Gastrocnemius medialis (tissue), 4 donors: ENCODE data around the gene ZNF549.
"Not testable (repeated sequence)": the region's sequence is repeated elsewhere in the genome, so short reads cannot be mapped to it uniquely, and the experiment has no call there.

Experiments used
- CTCF ChIP-seq, 5 experiments: fragments of 450-650 bp in 3 of 5; fragments of 200-600 bp in 2 of 5; sonication (generic) in 2 of 5; IDR thresholded peaks in 4 of 5; conservative IDR thresholded peaks in 1 of 5; 1 replicate in 4 of 5; 2 replicates in 1 of 5; pipeline ENCODE4 v1.5.1; 2016 to 2019; ENCODE audit warnings: antibody characterized with exemption in 5 of 5, mild to moderate bottlenecking in 3 of 5, moderate library complexity in 3 of 5
- POLR2A ChIP-seq, 2 donors: fragments of 450-650 bp; IDR thresholded peaks; one replicate each; pipeline ENCODE4 v1.6.1; 2017; ENCODE audit warnings: antibody characterized with exemption in 2 of 2, mild to moderate bottlenecking in 2 of 2, moderate library complexity in 2 of 2

- not testable (repeated sequence) for TF ChIP-seq POLR2A (IDR thresholded peaks at IDR 0.05); CTCF (IDR thresholded peaks at IDR 0.05 in 4 of 5, conservative IDR thresholded peaks at IDR 0.05 in 1 of 5)
Observed at GRCh38 chr19:57488299-57488644, 38.9 kb upstream of the ZNF549 start.
